Adrenal gland (tissue), 5 donors: ENCODE data around the gene PRKCH.

Experiments
- CTCF ChIP-seq, 6 experiments: fragments of 450-650 bp in 4 of 6; fragments of 200-600 bp in 2 of 6; sonication (generic) in 1 of 6; IDR thresholded peaks; 1 replicate in 5 of 6; 2 replicates in 1 of 6; pipeline versions ENCODE4 v1.5.1 to v1.8.0; 2016 to 2021; ENCODE audit warnings: antibody characterized with exemption in 6 of 6, mild to moderate bottlenecking in 2 of 6, moderate library complexity in 1 of 6
- POLR2A ChIP-seq, 2 donors: fragments of 450-650 bp; IDR thresholded peaks; one replicate each; pipeline ENCODE4 v1.6.1; 2017; ENCODE audit warnings: antibody characterized with exemption in 2 of 2, mild to moderate bottlenecking in 2 of 2, moderate library complexity in 1 of 2
- donor health status: DM: no; HTN: no; CAD: no.

GRCh38 chr14:61399365-61399764 is 78.0 kb downstream of the PRKCH start:
- TF ChIP-seq CTCF (IDR thresholded peaks at IDR 0.05) (no peak), POLR2A (IDR thresholded peaks at IDR 0.05) (no peak)
